NCI-H460 (cell line): ENCODE data around the gene TRIM43B. TPM values are rescaled to one million over a fixed set of nuclear protein-coding genes. Genes with fewer than 3 reads are reported as not detected.
"Not testable (repeated sequence)": the region's sequence is repeated elsewhere in the genome, so short reads cannot be mapped to it uniquely, and the experiment has no call there.

Experiments
- DNase-seq: peaks from one replicate; pipeline ENCODE4 v3.0.0-alpha.2; 2016; ENCODE audit warnings: low read depth; ENCODE audit errors: extremely low read depth
- polyA plus RNA-seq: library from polyadenylated mRNA; depleted of rRNA; stranded (reverse); fragments of >200 nt; gene quantifications from 2 replicates; pipeline ENCODE4 v1.2.3, GENCODE V29; 2014; cell fraction: nucleus; rRNA removed
- total RNA-seq: library from RNA; depleted of rRNA; stranded (reverse); fragments of >200 nt; shearing (Covaris generic); gene quantifications from 2 replicates; pipeline ENCODE4 v1.2.3, GENCODE V29; 2014; rRNA removed

The TRIM43B gene
- total RNA-seq = 0.25 TPM in 1 of 2 replicates, not detected in the other
- not detected in 2 replicates for polyA plus RNA-seq

GRCh38 chr2:95484654-95485053 lies at the start of gene TRIM43B:
Gene TRIM43B, minus strand, starts transcription at chr2:95484754. Its CDS starts 2,040 bp downstream, at chr2:95482714.
- DNase-seq = not testable (repeated sequence)

- no peak for DNase-seq
These were observed 46.8 kb upstream of the TRIM43B start for GRCh38 chr2:95531254-95531771.

- DNase-seq = no peak
These were observed 46.2 kb upstream of the TRIM43B start for GRCh38 chr2:95530734-95531133.

GRCh38 chr2:95526360-95527341 lies 42.1 kb upstream of the TRIM43B start:
- DNase-seq = peak; percentile 12

GRCh38 chr2:95525294-95526035 lies 40.9 kb upstream of the TRIM43B start:
- DNase-seq = no peak

- DNase-seq = no peak
These were observed 39.6 kb upstream of the TRIM43B start for GRCh38 chr2:95524195-95524594.

GRCh38 chr2:95514718-95515117 lies 30.2 kb upstream of the TRIM43B start:
- DNase-seq = no peak

GRCh38 chr2:95514226-95514625 lies 29.7 kb upstream of the TRIM43B start:
- DNase-seq = not testable (repeated sequence)

GRCh38 chr2:95509408-95509807 lies 24.9 kb upstream of the TRIM43B start:
- DNase-seq = no peak

GRCh38 chr2:95505222-95505621 lies 20.7 kb upstream of the TRIM43B start:
- no peak for DNase-seq

- no peak for DNase-seq
These were observed 16.3 kb upstream of the TRIM43B start for GRCh38 chr2:95500854-95501253.

GRCh38 chr2:95492076-95492475 lies 7.5 kb upstream of the TRIM43B start:
- not testable (repeated sequence) for DNase-seq

- DNase-seq = not testable (repeated sequence)
These were observed 9.5 kb downstream of the TRIM43B start for GRCh38 chr2:95475025-95475424.

GRCh38 chr2:95467984-95468383 lies 16.6 kb downstream of the TRIM43B start:
- not testable (repeated sequence) for DNase-seq

- DNase-seq = not testable (repeated sequence)
These were observed 18.0 kb downstream of the TRIM43B start for GRCh38 chr2:95466572-95466971.

- DNase-seq = not testable (repeated sequence)
These were observed 21.3 kb downstream of the TRIM43B start for GRCh38 chr2:95463292-95463691.

- not testable (repeated sequence) for DNase-seq
These were observed 39.2 kb downstream of the TRIM43B start for GRCh38 chr2:95445317-95445716.

GRCh38 chr2:95442474-95443099 lies 42.0 kb downstream of the TRIM43B start:
- DNase-seq = not testable (repeated sequence)

- DNase-seq = not testable (repeated sequence)
These were observed 48.7 kb downstream of the TRIM43B start for GRCh38 chr2:95435872-95436209.

- not testable (repeated sequence) for DNase-seq
These were observed 49.2 kb downstream of the TRIM43B start for GRCh38 chr2:95435162-95435871.
